ENCODE measurements around the gene KMT2D.

The KMT2D gene

DNA sequence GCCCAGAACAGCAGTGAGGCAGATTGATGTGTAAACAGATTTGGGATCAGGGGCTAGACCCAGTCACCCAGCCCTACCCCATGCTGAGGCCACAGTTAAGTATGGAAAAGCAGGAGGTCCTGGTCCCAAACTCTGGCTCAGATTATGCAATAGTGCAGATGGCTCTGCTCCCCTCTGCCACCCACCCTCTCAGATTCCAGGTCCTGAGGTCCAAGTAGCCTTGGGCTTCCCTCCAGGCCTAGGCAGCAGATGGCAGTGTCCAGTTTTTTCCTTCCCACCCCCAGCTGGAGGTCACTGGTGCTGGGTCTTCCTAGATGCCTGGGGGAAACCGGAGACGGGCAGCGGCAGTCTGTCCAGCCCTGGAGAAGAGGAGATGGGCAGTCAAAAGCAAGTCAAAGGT, 36.8 kb upstream of the KMT2D start:
- TF ChIP-seq EZH2 (IDR thresholded peaks at IDR 0.05; ENCODE audit: borderline replicate concordance, low read length): no peak
- H3K4me1 ChIP-seq (ENCODE audit: insufficient read depth, low read length, severe bottlenecking): peaks cover 16% of the 10 kb centered on the region
- no peaks in the 10 kb centered on the region for H3K9me2 ChIP-seq (ENCODE audit: low read depth, low read length)
- H3K4me2 ChIP-seq (ENCODE audit: low read length): no peak overlapping the region
- peaks cover 40% of the 10 kb centered on the region for H3K36me3 ChIP-seq (ENCODE audit: insufficient read depth, low read length)
- no peak overlapping the region for H2AFZ ChIP-seq (ENCODE audit: low read length)
- no peaks in the 10 kb centered on the region for H3K79me2 ChIP-seq (ENCODE audit: insufficient read depth, low read length)
- no peaks in the 10 kb centered on the region; the same call in 1 of the 2 replicates for H3K27me3 ChIP-seq (ENCODE audit: insufficient read depth, low read length)
- H4K20me1 ChIP-seq (ENCODE audit: insufficient read depth, low read length): no peaks in the 10 kb centered on the region
- no peaks in the 10 kb centered on the region for H3F3A ChIP-seq (ENCODE audit: insufficient read depth, low read length)
- no peaks in the 10 kb centered on the region for H3K9me3 ChIP-seq (ENCODE audit: low read length)
- H3K9ac ChIP-seq (ENCODE audit: low read length): no peak overlapping the region
- no peak overlapping the region for H3K27ac ChIP-seq (ENCODE audit: low read depth, low read length, poor library complexity, severe bottlenecking)
- H3K4me3 ChIP-seq (ENCODE audit: low read depth, low read length, poor library complexity, severe bottlenecking): no peak overlapping the region

DNA sequence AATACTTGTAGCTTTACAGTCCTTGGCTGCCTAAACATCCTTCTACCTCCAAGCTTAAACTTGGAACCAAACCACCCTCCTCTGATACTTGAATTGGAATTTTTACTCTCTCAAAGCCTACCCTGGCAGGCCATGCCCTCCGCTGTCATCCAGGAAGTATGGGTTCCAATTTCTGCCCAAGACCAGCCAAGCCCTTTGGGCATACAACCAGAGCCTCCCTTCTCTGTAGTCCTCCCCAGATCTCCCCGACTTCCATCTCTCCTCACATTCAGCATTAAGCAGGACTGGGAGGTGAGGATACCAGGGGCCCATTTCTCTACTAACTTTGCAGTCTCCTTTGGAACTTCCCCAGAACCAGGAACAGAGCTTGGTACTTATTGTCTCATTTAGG, 34.4 kb upstream of the KMT2D start:
- peak overlapping the region; percentile 39; the same call in 1 of the 2 replicates for H3K4me2 ChIP-seq (ENCODE audit: low read length)
- peaks cover 20% of the 10 kb centered on the region for H3K36me3 ChIP-seq (ENCODE audit: insufficient read depth, low read length)
- TF ChIP-seq, protein P1, sequence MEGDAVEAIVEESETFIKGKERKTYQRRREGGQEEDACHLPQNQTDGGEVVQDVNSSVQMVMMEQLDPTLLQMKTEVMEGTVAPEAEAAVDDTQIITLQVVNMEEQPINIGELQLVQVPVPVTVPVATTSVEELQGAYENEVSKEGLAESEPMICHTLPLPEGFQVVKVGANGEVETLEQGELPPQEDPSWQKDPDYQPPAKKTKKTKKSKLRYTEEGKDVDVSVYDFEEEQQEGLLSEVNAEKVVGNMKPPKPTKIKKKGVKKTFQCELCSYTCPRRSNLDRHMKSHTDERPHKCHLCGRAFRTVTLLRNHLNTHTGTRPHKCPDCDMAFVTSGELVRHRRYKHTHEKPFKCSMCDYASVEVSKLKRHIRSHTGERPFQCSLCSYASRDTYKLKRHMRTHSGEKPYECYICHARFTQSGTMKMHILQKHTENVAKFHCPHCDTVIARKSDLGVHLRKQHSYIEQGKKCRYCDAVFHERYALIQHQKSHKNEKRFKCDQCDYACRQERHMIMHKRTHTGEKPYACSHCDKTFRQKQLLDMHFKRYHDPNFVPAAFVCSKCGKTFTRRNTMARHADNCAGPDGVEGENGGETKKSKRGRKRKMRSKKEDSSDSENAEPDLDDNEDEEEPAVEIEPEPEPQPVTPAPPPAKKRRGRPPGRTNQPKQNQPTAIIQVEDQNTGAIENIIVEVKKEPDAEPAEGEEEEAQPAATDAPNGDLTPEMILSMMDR (IDR thresholded peaks at IDR 0.05; ENCODE audit: low read length): no peak
- no peak for TF ChIP-seq EZH2 (IDR thresholded peaks at IDR 0.05; ENCODE audit: borderline replicate concordance, low read length)
- H3K9me3 ChIP-seq (ENCODE audit: low read length): no peaks in the 10 kb centered on the region
- no peaks in the 10 kb centered on the region for H4K20me1 ChIP-seq (ENCODE audit: insufficient read depth, low read length)
- peaks cover 16% of the 10 kb centered on the region for H3K4me1 ChIP-seq (ENCODE audit: insufficient read depth, low read length, severe bottlenecking)
- H3F3A ChIP-seq (ENCODE audit: insufficient read depth, low read length): no peaks in the 10 kb centered on the region
- no peak overlapping the region for H3K9ac ChIP-seq (ENCODE audit: low read length)
- H3K79me2 ChIP-seq (ENCODE audit: insufficient read depth, low read length): no peaks in the 10 kb centered on the region
- H3K27ac ChIP-seq (ENCODE audit: low read depth, low read length, poor library complexity, severe bottlenecking): no peak overlapping the region
- no peaks in the 10 kb centered on the region for H3K9me2 ChIP-seq (ENCODE audit: low read depth, low read length)
- H3K4me3 ChIP-seq (ENCODE audit: low read depth, low read length, poor library complexity, severe bottlenecking): no peak overlapping the region
- no peaks in the 10 kb centered on the region; the same call in none of the 2 replicates for H3K27me3 ChIP-seq (ENCODE audit: insufficient read depth, low read length)
- no peak overlapping the region for H2AFZ ChIP-seq (ENCODE audit: low read length)

DNA sequence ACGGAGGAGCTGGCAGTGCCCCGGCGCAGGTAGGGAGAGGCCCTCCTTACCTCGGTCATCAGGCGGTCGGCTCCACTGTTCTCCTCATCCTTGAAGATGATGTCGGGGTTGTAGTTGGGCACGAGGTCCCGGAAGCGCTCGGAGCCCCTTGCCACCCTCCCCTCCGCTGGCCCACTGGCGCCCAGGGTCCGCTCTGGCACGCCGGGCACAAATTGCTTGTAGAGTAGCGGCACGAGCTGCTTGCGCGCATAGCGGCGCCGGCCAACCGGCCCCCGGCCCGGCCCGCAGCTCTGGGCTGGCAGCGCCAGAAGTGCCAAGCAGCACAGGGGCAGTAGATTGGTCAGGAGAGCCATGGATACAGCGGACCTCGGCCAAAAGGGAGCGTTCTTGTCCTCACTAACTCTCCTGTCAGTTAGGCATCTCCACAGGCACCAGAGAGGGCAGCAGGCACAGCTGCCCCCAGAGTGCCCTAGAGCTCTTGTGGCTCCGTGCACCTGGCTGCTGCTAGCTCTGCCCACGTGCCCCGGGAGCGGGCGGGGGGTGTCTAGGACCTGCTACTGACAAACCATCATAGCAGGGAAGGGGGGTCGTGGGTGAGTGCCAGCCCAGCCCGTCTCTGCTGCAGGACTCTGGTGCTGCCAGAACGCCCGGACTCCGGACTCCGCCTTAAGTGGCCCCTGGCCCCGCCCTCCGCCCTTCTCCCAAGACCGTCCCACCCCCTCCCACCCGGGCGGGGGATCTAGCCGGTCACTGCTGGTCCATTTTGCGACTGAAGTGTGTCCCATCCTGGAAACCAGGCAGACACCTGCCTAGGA, 33.8 kb upstream of the KMT2D start, which contains the start of gene DHH:
DHH (minus strand) TSS at position 642 of the 815 bp plus-strand sequence; CDS start at position 353, 289 bp downstream.
- Histone ChIP-seq H3K4me2 (ENCODE audit: low read length) (peak within 1 kb of the TSS; percentile 39; the same call in 1 of the 2 replicates), H2AFZ (ENCODE audit: low read length) (no peak within 1 kb of the TSS), H4K20me1 (ENCODE audit: insufficient read depth, low read length) (no peaks in the 10 kb centered on the region), H3K4me1 (ENCODE audit: insufficient read depth, low read length, severe bottlenecking) (peaks cover 16% of the 10 kb centered on the region), H3K79me2 (ENCODE audit: insufficient read depth, low read length) (no peaks in the 10 kb centered on the region), H3K9ac (ENCODE audit: low read length) (no peak within 1 kb of the TSS), H3K27ac (ENCODE audit: low read depth, low read length, poor library complexity, severe bottlenecking) (no peak within 1 kb of the TSS), H3K9me3 (ENCODE audit: low read length) (no peaks in the 10 kb centered on the region), H3K36me3 (ENCODE audit: insufficient read depth, low read length) (peaks cover 17% of the 10 kb centered on the region), H3K9me2 (ENCODE audit: low read depth, low read length) (no peaks in the 10 kb centered on the region), H3F3A (ENCODE audit: insufficient read depth, low read length) (no peaks in the 10 kb centered on the region), H3K27me3 (ENCODE audit: insufficient read depth, low read length) (no peaks in the 10 kb centered on the region; the same call in none of the 2 replicates), H3K4me3 (ENCODE audit: low read depth, low read length, poor library complexity, severe bottlenecking) (no peak within 1 kb of the TSS)
- TF ChIP-seq, protein P1 (IDR thresholded peaks at IDR 0.05; ENCODE audit: low read length): no peak
- TF ChIP-seq EZH2 (IDR thresholded peaks at IDR 0.05; ENCODE audit: borderline replicate concordance, low read length): no peak
